Kidney (tissue), 14 donors: ENCODE results near the gene NUDT11. TPM values are rescaled to one million over a fixed set of nuclear protein-coding genes. Genes with fewer than 3 reads are reported as not detected.

Experiments used
- DNase-seq, 5 donors: peaks; one replicate each; pipeline ENCODE4 v3.0.0-alpha.2; 2013 to 2020
- FAIRE-seq: peaks from 2 replicates; lab custom pipeline; 2012; peaks lifted over from hg19 to GRCh38; lab: Jason Lieb, UNC
- H3K27ac ChIP-seq, 2 donors: one replicate each; pipeline ENCODE4 v1.7.0; 2013; ENCODE audit warnings: low read depth in 2 of 2, low read length in 2 of 2, inconsistent platforms in 1 of 2
- H3K27me3 ChIP-seq: one replicate; pipeline ENCODE4 v1.7.1; 2013; ENCODE audit warnings: low read length, inconsistent platforms; ENCODE audit not compliant: control insufficient read depth, insufficient read depth
- H3K36me3 ChIP-seq, 3 donors: one replicate each; pipeline versions ENCODE4 v1.7.0 to v1.7.1; 2013; ENCODE audit warnings: low read length in 3 of 3, control low read depth in 1 of 3, inconsistent platforms in 1 of 3; ENCODE audit not compliant: insufficient read depth in 3 of 3, control insufficient read depth in 2 of 3
- H3K4me1 ChIP-seq, 3 donors: one replicate each; pipeline versions ENCODE4 v1.7.0 to v1.7.1; 2013; ENCODE audit warnings: low read length in 3 of 3, inconsistent platforms in 1 of 3, low read depth in 1 of 3; ENCODE audit not compliant: control insufficient read depth in 2 of 3, insufficient read depth in 2 of 3
- H3K4me3 ChIP-seq, 3 donors: one replicate each; pipeline versions ENCODE4 v1.7.0 to v1.8.1; 2013; ENCODE audit warnings: low read length in 3 of 3, control low read depth in 1 of 3, inconsistent platforms in 1 of 3
- H3K9ac ChIP-seq, 3 donors: one replicate each; pipeline versions ENCODE4 v1.7.0 to v1.7.1; 2013; ENCODE audit warnings: low read length in 3 of 3, control low read depth in 1 of 3, inconsistent platforms in 1 of 3
- H3K9me3 ChIP-seq, 3 donors: one replicate each; pipeline versions ENCODE4 v1.7.0 to v1.7.1; 2013; ENCODE audit warnings: low read length in 3 of 3, control low read depth in 1 of 3, inconsistent platforms in 1 of 3; ENCODE audit not compliant: control insufficient read depth in 2 of 3, insufficient read depth in 1 of 3
- intact Hi-C: fragments of 100-400 bp; cut with DNase I; formaldehyde crosslinking; loops from one replicate; pipeline ENCODE4 v1.11.1; 2022
- polyA plus RNA-seq: library from polyadenylated mRNA; stranded (reverse); fragments of 350-450 nt; fragmentation: Illumina TruSeq; extraction: RNeasy Lipid Tissue Mini Kit (QIAGEN cat#74804); gene quantifications from one replicate; pipeline ENCODE4 v1.2.3, GENCODE V29; 2014; ENCODE audit warnings: low read depth, low replicate concordance; ENCODE audit not compliant: insufficient read depth
- total RNA-seq: library from RNA; stranded (reverse); fragmentation: NEBNext Ultra II Directional; extraction: Animal tissue kit (Norgen Biotek cat#: 25700); gene quantifications from one replicate; pipeline ENCODE4 v1.2.1, GENCODE V29; 2021
- TF ChIP-seq, protein P1 (sequence below): IDR thresholded peaks from 3 replicates; pipeline ENCODE4 v1.5.1; 2012; ENCODE audit warnings: mild to moderate bottlenecking, moderate library complexity, borderline replicate concordance; ENCODE audit not compliant: insufficient read depth; ENCODE audit errors: extremely low read depth
- donor health status: control.
- donor health status: control.
- donor health status: control.
- donor health status: control.
- donor health status: control.
- donor health status: DM: yes; HTN: yes; CAD: no.
- donor health status: Normal renal cell carcinoma (clear cell type).

The NUDT11 gene
- total and polyA plus RNA-seq, 2 donors from 2014 or later: 0.82 to 0.85 TPM

DNA sequence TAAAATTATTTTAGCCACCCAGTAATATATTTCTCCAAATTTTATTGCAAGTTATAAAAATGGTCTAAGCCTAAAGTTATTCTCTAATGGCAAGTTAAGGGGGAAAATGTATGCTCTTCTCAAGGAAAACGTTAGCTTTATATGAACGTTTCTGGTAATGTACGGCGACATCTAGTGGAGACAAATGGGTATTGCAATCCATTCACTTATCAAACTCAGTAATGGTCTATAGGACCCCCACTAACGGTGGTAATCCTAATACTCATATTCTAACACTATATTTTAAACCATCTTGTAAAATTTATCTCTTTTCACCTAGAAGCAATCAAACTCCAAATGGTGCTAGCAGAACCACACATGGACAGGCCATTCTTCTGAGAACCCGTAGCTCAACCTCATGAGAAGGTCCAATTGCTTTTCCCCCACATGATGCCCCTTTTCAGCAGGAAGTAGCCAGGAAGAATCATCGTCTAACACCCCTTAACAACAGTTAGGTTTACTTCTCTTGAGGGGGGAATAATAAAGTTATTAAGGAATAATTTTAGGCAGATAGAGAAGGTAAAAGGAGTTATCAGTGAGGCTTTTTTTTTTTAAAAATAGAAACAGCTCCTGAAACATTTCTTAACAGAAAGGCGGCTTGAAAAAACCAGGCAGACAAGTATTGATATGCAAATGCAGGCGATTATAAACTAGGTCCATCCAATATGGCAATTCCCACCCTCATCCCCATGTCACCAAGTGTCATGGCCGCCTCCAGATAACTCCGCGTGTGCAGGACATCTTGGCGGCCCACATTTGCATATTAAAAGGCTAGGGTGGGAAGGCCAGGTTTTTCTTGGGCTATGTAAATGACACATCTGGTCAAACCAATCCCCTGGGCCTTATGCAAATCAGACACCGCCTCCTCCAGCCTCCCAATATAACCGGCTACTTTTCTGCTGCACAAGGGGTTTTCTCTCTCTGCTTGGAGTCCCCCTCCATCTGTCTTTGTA is 35.0 kb downstream of the NUDT11 start:
- Histone ChIP-seq H3K27me3 (no peaks in the 10 kb centered on the region), H3K9me3 (no peaks in the 10 kb centered on the region), H3K9ac (no peak overlapping the region), H3K27ac (no peak overlapping the region), H3K4me1 (no peaks in the 10 kb centered on the region), H3K36me3 (no peaks in the 10 kb centered on the region), H3K4me3 (no peak overlapping the region)
- TF ChIP-seq, protein P1, sequence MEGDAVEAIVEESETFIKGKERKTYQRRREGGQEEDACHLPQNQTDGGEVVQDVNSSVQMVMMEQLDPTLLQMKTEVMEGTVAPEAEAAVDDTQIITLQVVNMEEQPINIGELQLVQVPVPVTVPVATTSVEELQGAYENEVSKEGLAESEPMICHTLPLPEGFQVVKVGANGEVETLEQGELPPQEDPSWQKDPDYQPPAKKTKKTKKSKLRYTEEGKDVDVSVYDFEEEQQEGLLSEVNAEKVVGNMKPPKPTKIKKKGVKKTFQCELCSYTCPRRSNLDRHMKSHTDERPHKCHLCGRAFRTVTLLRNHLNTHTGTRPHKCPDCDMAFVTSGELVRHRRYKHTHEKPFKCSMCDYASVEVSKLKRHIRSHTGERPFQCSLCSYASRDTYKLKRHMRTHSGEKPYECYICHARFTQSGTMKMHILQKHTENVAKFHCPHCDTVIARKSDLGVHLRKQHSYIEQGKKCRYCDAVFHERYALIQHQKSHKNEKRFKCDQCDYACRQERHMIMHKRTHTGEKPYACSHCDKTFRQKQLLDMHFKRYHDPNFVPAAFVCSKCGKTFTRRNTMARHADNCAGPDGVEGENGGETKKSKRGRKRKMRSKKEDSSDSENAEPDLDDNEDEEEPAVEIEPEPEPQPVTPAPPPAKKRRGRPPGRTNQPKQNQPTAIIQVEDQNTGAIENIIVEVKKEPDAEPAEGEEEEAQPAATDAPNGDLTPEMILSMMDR: peak; percentile 69
- DNase-seq (peak in 2 of 5 donors; percentile 41 to 55), FAIRE-seq (peak; percentile 83)
- intact Hi-C loops: no loop called here

DNA sequence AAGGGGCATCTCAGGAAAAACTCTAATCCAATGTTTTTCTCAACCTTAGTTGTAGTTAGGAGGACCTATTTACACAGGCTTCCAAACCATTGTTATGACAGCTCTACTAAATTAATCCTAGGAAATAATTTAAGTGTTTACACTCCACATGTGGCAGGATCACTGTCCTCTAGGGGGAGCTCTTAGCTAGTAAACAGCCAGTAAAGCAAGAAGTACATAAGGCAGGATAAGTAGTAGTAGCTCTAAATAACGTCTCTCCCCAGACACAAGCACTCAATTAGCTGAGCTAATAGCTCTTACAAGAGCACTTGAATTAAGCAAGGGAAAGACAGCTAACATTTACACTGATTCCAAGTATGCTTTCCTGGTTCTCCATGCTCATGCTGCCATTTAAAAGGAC is 37.3 kb downstream of the NUDT11 start:
- FAIRE-seq (no peak), DNase-seq (no peak)
- Histone ChIP-seq H3K9ac (no peak overlapping the region), H3K36me3 (no peaks in the 10 kb centered on the region), H3K4me3 (no peak overlapping the region), H3K27me3 (no peaks in the 10 kb centered on the region), H3K4me1 (no peaks in the 10 kb centered on the region), H3K27ac (no peak overlapping the region), H3K9me3 (no peaks in the 10 kb centered on the region)
- TF ChIP-seq, protein P1: no peak
- intact Hi-C loops: no loop called here

DNA sequence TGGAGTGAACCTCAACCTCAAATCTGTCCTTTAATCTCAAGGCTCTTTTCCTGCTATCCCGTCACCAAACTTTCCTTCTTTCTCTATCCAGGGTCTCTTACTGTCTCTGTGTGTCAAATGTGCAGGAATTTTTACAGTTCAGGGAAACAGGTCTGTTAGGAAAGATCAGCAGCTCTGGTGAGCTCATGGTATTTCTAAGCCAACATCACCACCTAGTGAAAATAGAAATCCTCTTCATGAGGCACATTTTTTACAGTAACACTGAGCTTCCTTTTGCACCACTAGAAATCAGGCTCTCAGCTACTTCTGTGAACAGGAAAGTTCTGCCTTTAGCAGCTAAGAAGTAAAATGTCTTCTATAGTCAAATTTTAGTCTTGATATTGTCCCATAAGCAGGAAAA is 39.6 kb downstream of the NUDT11 start:
- DNase-seq (peak in 2 of 5 donors; percentile 19 to 31), FAIRE-seq (no peak)
- Histone ChIP-seq H3K9ac (no peak overlapping the region), H3K36me3 (no peaks in the 10 kb centered on the region), H3K4me1 (no peaks in the 10 kb centered on the region), H3K9me3 (no peaks in the 10 kb centered on the region), H3K27ac (no peak overlapping the region), H3K27me3 (no peaks in the 10 kb centered on the region), H3K4me3 (no peak overlapping the region)
- intact Hi-C loops: no loop called here
- TF ChIP-seq, protein P1: no peak
